NT2/D1 (cell line): ENCODE results near the gene TMEM63B.

Experiments used
- SUZ12 ChIP-seq: IDR thresholded peaks from 2 replicates; pipeline ENCODE4 v1.6.1; 2011; ENCODE audit not compliant: insufficient read length, insufficient read depth; ENCODE audit errors: extremely low read depth
- YY1 ChIP-seq: IDR thresholded peaks from 2 replicates; pipeline ENCODE4 v1.6.1; 2011; ENCODE audit not compliant: insufficient read length, insufficient read depth
- ZNF274 ChIP-seq: IDR thresholded peaks from 2 replicates; pipeline ENCODE4 v1.6.1; 2011; ENCODE audit warnings: mild to moderate bottlenecking, low read depth, low read length

DNA sequence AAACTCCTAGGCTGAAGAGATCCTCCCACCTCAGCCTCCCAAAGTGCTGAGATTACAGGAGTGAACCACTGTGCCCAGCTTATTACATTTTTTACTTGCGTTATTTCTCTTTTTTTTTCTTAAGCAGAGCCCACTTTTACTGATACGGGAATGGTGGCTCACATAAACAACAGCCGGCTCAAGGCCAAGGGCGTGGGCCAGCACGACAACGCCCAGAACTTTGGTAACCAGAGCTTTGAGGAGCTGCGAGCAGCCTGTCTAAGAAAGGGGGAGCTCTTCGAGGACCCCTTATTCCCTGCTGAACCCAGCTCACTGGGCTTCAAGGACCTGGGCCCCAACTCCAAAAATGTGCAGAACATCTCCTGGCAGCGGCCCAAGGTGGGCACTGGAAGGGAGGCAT lies 41.8 kb downstream of the TMEM63B start:
- TF ChIP-seq SUZ12 = no peak
- TF ChIP-seq YY1 = no peak
- no peak for TF ChIP-seq ZNF274
